GM21360 (cell line): ENCODE data around the gene SLC30A7.
A peak's percentile ranks its signal among the peaks of the same experiment; 100 is the strongest.
"Not testable (repeated sequence)": the region's sequence is repeated elsewhere in the genome, so short reads cannot be mapped to it uniquely, and the experiment has no call there.

Experiments
- ATAC-seq: cut with Tn5 transposase; IDR thresholded peaks from one replicate; pipeline ENCODE4 v1.9.1; 2021; ENCODE audit warnings: mild to moderate bottlenecking, moderate library complexity; ENCODE audit not compliant: unreplicated experiment

The SLC30A7 gene

GRCh38 chr1:100895540-100896480 lies at the start of gene SLC30A7:
Gene SLC30A7 (plus strand): TSS chr1:100896090. CDS start chr1:100896263, 173 bp downstream.
- peak; percentile 71 for ATAC-seq

GRCh38 chr1:100847361-100848082 lies 48.4 kb upstream of the SLC30A7 start:
- ATAC-seq: no peak

DNA sequence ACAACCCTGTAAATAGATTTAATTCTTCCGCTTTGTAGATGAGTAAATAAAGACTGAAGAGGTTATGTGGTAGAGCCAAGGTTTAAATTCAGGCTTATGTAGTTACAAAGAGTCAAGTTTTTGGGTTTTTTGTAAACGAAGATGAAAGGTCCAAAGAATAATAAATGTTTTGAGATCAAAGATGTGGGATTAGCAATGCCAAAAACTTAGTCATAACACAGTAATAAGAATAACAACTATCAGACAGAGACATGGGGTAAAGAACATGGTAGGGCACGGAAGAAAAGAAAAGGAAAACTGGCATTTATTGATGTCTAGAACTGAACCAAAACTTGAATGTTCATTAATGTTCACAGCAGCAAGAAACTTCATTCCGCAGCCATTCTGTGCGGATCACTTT lies 44.2 kb upstream of the SLC30A7 start:
- ATAC-seq: no peak

DNA sequence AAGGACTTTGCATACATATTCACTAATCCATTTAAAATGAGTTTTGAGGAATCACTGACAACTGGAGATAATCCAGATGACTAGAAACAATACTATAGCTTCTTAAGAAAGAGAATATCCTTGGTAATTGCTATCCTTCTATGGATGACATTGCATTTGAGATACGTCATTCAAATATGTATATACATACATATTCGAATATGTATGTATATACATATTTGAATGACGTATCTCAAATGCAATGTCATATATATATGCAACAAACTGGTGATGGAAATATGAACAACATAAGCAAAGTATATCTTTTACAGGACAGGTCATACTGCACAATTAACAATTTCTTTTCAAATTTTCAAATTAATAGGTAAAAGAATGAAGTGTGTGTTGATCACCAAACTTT lies 42.9 kb upstream of the SLC30A7 start:
- no peak for ATAC-seq

GRCh38 chr1:100855116-100855515 lies 40.8 kb upstream of the SLC30A7 start:
- ATAC-seq: not testable (repeated sequence)

- no peak for ATAC-seq
These were observed 35.4 kb upstream of the SLC30A7 start for GRCh38 chr1:100860397-100860991.

DNA sequence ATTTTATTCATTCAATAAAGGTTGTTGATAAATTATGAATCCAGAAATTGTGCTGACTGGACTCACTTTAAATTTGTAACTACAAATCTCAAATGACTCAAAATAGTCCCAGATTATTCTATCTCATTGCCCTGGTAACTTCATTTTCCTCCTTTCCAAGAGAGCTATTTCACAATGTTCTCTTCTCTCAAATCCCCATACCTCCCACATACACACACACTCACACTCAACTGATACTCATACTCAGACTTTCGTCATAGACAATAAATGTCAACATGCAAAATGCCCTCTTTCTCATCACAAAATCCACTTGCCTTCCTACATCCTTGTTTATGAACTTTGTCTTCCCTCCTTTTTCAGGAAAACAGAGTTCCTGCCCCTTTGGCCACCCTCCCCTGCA lies 34.5 kb upstream of the SLC30A7 start:
- no peak for ATAC-seq

- ATAC-seq: no peak
These were observed 33.3 kb upstream of the SLC30A7 start for GRCh38 chr1:100862591-100862990.

DNA sequence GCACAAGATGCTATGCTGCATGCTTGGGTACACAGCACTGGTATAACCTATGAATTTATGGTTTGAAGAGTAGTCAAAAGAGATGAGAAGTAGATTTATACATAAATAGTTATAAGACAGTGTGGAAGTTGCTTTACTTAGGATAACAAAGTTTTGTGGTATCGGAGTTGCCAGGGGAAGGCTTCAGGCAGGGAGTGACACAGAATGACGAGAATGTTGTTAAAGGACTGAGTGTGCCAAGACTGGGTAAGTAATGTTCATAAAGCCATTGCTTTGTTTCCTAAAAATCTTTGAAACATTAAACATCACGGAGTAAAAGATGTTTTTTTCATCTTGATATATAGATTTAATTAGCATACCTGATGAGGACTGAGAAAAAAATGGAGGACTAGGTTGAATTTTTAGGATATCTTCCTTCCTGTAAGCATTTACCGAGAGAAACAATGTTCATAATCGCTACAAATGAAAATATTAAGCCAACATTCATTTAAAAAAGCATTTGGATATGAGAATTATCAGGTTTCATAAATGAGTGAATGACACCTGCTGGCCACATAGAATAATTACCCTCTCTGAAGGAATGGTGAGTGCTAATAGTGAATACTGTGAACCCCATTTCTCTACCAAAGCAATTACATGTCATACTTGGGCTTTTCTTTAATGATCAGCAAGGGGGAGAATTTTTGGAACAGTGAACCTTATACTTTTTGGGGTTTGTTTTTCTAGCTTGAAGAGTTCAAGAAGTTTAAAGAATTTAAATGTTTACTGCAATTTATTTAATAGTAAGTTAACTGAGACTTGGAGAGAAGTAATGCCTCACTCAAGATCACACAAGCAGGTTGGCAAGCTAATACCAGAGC lies 29.6 kb upstream of the SLC30A7 start:
- peak; percentile 67 for ATAC-seq

DNA sequence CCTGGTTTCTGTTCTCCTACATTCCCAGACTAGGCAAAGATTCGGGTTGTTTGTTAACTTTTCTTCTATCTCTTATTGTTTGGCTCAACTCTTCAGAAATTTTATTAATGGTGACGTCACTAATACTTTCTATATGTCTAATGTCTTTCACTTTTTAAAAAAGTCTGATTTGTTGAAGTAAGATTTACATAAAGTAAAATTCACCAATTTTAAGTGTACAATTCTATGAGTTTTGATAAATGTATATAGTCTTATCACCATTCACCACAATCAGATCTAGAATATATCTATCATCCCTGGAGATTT lies 29.0 kb upstream of the SLC30A7 start:
- ATAC-seq: no peak

GRCh38 chr1:100868364-100868995 lies 27.4 kb upstream of the SLC30A7 start:
- ATAC-seq: no peak

GRCh38 chr1:100869996-100870395 lies 25.9 kb upstream of the SLC30A7 start:
- ATAC-seq: no peak

DNA sequence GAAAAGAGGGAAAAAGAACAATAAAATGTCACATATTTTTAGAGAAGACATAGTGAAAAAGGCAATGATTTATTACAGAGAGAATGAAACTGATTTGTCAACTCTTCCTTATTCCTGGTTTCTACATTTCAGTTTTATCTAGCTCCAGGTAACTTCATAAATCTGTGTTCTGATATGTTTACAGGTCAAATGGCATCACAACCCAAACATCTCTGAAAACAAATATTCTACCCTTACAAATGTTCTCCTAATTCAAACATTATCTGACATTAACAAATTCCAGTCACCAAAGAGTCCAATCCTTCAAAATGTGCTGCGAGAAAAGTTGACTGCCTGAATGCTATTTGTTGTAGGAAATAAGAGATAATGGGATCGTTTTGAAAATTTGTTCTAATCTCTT lies 21.5 kb upstream of the SLC30A7 start:
- ATAC-seq: no peak

GRCh38 chr1:100875228-100875627 lies 20.7 kb upstream of the SLC30A7 start:
- ATAC-seq: no peak

DNA sequence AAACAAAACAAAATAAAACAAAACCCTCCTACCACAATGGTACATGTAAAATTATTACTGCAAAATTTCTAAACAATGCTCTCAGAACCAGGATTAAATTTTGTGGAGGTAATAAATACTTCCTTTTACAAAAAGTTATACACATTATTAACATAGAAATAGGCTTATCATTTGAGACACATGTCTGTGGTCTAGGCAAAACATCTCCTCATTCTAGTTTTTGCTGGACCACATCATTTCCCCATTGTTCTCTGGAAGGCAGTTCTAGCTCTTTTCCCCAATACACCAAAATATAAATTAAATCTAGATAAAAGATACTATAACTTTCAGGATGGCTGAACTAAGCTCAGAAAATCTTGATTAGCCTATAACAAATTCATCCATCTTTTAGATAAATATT lies 19.6 kb upstream of the SLC30A7 start:
- no peak for ATAC-seq

DNA sequence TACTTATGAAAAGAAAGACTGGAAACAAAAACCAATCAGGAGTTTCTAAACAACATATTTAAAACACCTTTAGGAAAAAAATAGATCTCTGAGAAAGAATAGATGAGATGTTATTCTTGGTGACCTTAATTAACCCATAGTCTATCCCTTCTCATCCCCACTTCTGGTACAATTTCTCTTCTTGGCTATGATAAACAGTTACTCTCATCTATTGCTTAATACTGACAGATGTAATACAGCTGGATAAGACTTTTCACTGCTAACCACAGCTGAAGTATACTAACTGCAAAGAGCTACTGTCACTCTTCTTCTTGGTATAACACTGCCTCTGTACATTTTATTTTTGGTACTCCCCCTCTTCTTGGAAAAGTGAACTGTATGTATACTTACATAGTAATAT lies 16.5 kb upstream of the SLC30A7 start:
- ATAC-seq: no peak

DNA sequence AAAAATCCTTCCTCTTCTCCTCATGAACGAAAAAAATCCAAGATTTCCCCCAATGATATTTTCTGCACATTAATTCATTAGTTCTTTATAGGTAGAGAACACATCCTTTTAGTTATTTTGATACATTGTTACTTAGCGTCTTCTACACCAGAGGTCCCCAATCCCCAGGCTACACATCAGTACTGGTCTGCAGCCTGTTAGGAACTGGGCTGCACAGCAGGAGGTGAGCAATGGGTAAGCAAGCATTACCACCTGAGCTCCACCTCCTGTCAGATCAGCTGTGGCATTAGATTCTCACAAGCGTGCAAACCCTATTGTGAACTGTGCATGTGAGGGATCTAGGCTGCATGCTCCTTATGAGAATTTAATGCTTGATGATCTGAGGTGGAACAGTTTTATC lies 14.2 kb upstream of the SLC30A7 start:
- ATAC-seq: no peak

DNA sequence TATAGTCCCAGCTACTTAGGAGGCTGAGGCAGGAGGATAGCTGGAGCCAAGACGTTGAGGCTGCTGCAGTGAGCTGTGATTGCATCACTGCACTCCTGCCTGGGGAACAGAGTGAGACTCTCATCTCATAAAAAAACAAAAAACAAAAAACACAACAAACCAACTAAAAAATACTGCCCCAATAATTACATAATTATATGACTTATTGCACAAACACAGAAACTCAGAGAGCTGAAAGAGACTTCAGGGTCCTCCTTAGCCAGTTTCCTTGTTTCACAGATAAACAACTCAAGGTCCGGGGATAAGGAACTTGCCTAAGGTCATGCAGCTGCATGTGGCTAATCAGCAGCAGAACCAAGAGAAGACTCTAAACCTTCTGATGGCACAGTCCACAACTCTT lies 13.2 kb upstream of the SLC30A7 start:
- ATAC-seq: no peak

- ATAC-seq: no peak
These were observed 11.9 kb upstream of the SLC30A7 start for GRCh38 chr1:100883963-100884362.

DNA sequence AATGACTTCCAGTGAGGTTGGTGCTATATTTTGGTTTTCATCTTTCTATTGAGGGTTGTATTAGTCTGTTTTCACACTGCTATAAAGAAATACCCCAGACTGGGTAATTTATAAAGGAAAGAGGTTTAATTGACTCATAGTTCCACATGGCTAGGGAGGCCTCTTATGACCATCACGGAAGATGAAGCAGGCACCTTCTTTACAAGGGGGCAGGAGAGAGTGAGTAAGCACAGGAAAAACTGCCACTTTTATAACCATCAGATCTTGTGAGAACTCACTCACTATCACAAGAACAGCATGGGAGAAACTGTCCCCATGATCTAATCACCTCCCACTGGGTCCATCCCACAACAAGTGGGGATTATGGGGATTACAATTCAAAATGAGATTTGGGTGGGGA lies 6.9 kb upstream of the SLC30A7 start:
- not testable (repeated sequence) for ATAC-seq
